HT1080 (cell line): ENCODE measurements around the gene ROR2. TPM values are rescaled to one million over a fixed set of nuclear protein-coding genes. Genes with fewer than 3 reads are reported as not detected.

Experiments used
- DNase-seq: peaks from one replicate; pipeline ENCODE4 v3.0.0-alpha.2; 2015; ENCODE audit warnings: low read depth
- total RNA-seq: library from RNA; depleted of rRNA; stranded (reverse); fragments of >200 nt; shearing (Covaris generic); gene quantifications from 2 replicates; pipeline ENCODE4 v1.2.3, GENCODE V29; 2014

ROR2 gene
- total RNA-seq, 1 experiment from 2014 or later, result 0.29 TPM

DNA sequence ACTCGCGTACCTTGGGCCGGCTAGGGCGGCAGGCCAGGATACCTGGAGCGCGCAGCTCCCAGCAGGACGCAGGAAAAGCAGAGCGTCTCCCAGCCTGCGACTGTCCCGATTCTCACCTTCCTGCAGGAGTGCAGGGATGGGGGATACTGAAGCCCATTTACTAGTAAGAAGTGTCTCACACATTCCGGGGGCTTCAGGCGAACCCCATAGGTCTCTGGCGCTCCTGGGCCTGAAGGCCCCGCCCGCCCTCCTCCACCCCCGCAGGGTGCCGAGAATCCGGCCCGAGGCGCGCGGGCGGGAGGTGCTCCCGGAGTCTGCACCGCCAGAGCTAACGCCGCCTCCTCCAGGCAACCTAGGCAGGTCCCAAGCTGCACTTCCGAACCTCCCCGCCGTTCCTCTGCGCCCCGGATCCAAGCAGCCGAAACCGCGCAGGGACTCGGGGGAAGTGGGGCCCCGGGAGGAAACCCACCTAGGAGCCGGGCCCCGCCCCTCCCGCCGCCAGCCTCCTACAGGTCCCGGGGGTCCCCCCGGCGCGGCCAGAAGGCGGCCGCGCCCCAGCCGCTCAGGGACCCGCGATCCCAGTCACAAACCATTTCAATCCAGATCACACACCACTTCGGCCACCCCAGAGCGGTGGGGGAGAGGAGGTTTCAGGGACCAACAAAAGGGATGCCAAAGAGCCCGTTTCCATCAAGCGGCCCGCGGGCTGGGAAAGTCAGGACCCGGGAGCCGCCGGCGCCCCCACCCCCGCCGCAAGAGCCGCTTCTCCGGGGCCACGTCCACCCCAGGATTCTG is 1.2 kb downstream of the ROR2 start:
- no peak for DNase-seq

DNA sequence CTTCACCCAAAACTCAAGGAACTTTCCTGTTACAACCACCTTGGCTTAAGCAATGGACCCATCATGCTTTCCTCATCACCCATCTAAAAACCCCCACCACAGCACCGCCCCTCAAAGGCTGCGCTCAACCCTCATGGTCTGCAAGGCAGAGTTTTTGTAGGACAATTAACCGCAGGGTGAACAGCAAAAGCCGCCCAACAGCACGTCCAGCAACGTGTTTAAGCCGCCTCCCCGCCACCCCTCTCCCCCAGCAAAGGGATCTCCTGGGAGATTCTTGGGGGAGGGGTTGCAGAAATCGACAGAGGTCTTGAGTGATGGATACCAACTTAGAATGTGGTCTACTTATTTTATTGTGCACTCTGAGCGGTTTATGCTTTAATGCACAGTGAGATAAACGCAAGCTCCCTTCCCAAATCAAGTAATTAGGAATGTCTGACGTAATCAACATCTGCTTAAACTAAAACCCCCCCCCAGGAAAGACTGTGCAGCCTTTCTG is 1.9 kb downstream of the ROR2 start:
- DNase-seq, result no peak

DNA sequence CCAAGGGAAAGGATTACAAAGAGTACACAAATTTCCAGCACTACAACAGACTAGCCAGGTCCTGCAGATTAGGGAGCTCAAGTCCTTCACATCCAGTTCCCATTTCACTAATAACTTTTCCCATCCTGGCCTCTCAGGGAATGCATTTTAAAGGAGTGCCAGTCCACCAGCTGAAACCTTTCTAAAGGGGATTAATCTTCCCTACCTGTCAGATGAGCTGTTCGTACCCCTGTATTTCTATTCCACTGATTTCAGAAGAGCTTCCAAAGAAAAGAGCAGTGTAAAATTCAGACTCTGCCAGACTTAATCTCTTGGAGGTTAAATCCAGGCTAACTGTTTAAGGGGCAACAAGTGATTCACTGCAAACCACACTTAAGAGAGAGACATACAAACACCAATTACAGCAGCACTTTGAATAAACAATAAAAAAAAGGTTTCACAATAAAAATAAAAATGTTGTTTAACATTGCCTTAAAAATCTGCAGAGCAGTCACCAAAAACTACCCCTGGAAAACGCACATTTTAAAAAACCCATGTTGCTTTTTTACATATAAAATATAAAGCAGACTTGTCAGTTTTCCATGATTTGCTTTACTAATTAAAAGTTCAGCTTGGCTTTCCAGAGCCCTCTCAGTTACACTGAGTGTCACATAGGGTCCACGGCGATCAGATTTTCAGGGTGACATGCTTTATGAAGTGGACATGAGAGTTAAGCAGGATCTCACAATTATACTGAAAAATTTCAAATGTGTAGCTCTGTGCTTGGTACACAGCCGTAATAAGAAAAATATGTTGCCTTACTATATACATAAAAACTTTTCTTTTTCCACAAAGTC is 3.2 kb downstream of the ROR2 start:
- no peak for DNase-seq

DNA sequence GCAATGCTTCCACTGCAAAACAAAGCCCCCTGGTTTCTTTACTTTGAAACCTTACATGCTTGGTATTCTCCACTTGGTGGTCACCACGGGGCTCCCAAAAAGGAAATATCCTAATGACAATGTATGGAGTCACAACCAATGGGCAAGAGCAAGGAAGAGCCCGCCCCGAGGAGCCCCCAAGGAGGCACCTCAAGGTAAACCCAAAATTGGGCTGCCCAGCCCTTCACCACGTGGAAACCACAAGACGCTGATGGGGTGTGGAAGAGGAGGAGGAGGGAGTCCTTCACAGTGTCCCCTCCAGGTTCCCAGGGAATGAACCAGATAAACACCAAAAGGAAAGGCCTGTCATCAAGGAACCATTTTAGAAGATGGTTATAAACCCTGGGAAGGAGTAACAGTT is 3.8 kb downstream of the ROR2 start:
- no peak for DNase-seq

DNA sequence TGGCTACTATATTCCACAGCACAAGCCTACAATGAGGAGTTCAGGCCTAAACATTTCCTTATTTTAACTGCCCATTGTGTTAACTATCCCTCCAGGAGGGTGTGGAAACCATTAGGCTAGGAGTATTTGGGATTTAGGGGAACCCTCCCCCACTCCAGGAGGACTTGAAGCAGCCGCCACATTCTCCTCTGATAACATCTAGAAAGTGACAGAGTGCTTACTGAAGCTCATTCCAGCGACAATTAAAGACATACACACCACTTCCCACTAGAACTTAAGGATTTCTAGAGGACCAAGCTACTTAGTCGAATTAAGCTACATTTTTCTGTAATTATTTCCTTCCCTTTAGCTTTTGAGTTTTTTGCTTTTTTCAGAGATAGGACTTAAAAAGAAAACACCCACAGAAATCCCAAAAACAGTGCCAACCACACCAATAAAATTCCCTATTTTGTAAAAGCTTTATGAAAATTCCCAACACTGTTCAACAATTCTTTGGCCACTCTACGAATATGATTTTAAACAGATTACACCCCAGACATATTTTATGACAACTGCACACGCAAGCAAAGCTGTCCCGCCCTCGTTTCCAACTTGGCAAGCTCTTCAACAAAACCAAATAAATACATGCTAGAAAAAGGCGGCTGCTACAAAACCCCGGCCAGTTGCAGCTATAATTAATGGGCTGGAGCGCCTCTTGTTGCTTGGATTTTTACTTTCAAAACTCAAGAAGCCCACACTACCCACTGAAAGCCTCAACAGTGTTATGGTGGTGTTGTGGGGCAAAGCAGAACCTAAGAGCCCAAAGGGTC is 4.5 kb downstream of the ROR2 start:
- no peak for DNase-seq

DNA sequence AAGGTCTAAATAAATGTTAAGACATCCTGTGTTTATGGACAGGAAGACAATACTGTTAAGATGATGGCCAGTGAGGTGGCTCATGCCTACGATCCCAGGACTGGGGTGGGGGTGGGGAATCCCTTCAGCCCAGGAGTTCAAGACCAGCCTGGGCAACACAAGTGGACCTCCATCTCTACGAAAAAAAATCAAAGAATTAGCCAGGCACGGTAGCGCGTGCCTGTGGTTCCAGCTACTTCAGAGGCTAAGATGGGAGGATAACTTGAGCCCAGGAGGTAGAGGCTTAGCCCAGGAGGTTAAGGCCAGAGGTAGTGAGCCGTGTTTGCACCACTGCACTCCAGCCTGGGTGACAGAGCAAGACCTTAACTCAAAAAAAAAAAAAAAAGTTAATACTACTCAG is 5.3 kb downstream of the ROR2 start:
- no peak for DNase-seq

GRCh38 chr9:91943478-91944470 is 6.3 kb downstream of the ROR2 start:
- no peak for DNase-seq

GRCh38 chr9:91942201-91942600 is 7.8 kb downstream of the ROR2 start:
- no peak for DNase-seq

GRCh38 chr9:91939978-91940377 is 10.1 kb downstream of the ROR2 start:
- no peak for DNase-seq

DNA sequence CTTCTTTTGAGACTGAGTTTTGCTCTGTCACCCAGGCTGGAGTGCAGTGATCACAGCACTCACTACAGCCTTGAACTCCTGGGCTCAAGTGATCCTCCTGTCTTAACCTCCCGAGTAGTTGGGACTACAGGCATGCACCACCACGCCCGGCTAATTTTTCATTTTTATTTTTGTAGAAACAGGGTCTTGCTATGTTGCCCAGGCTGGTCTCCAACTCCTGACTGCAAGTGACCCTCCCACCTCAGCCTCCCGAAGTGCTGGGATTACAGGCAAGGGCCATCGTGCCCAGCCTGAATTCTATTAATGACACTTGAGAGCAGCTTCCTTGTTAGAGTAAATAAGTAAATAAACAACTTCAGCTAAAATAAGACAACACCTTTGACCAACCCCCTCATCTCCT is 12.3 kb downstream of the ROR2 start:
- DNase-seq, result no peak

GRCh38 chr9:91937056-91937455 is 13.0 kb downstream of the ROR2 start:
- no peak for DNase-seq

DNA sequence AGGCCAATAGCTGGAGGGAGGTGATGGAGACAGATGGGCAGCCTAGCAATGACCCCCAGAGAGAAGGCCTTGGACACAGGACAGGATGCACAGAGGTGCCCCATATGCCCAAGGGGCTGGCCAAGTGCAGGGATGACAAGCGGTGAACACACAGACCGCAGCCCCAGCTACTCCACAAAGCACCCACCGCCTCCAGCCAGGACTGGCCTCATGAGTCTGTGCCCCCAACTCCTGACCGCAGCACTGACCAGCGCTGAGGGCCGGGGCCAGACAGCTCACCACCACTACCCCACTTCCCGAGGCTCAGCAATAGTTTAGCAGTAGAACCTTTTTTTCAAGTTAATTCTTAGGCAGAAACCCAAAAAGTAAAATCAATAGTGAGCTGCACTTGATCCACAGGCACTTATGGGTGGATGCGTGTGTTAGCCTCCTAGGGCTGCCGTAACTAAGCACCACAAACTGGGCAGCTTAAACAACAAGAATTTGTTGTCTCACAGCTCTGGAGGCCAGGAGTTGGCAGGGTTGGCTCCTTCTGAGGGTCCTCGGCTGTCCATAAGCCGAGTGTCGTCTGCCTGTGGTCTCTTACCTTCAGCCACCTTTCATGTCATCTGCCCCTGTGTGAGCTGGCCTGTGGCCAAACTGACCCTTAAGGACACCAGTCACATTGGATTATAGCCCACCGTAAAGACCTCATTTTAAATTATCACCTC is 14.1 kb downstream of the ROR2 start:
- DNase-seq, result no peak

GRCh38 chr9:91935066-91935749 is 14.8 kb downstream of the ROR2 start:
- no peak for DNase-seq

DNA sequence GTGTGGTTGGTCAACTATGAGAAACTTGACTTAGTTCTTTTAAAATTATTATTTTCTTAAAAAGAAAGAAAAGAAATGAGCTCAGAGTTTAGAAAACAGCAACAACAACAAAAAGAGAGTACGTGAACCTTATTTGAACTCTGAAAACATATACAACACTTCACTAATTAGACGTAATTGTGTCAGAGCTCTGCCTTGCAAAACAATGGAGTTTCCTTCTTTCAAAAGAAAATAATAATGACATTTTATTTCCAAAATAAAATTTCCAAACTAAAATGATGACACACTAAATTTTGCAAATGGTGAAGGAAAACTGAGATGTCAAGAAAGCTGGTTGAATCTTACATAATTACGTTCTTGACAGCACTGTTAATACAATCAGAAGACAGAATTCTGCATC is 15.4 kb downstream of the ROR2 start:
- DNase-seq, result no peak

DNA sequence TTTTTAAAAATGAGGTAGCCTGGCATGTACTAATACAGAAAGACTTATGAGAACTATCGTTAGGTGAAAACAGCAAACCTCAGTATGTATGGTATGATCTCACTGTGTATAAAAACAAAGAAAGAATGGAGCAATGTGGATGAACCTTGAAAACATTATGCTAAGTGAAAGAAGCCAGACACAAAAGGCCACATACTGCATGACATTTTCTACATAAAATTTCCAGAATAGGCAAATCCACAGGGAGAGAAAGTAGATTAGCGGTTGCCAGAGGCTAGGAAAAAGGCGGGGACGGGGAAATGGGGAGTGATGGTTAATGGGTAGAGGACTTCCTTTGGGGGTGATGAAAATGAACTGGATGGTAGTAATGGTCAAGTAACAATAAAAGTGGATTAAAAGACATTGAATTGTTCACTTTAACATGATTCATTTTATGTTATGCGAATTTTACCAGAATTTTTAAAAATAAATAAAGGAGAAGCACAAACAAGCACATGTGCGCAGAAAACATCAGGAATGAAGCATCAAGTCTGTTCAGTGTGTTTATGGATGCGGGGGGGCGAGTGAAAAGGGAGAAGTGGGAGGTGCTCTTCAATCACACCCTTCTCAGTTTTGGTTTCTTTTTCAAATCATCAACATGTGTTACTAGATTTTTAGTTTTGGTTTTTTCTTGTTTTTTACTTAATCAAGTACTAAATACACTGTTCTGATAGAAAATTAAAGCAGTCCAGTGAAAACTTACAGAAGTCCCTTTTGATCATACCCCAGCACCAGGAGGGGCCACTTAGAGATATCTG is 16.3 kb downstream of the ROR2 start:
- no peak for DNase-seq

- DNase-seq, result no peak
Observed at GRCh38 chr9:91930475-91930874, 19.6 kb downstream of the ROR2 start.

DNA sequence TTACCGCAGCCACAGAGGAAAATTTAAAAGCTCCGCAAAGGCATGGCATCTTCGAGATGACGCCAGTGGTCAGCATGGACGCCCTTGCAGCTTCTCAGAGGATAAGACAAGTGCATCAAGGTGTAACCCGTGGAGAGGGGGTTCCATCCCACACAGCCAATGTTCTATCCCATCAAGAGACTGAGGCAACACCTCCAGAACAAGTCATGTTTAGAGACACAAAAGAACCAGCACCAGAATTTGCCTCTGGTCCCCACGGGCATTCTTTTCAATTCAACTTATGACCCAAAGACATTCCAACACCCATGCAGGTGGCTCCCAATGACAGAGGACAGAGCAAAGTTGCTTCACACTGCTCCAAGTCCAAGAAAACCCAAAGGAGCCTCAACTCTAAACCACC is 20.7 kb downstream of the ROR2 start:
- no peak for DNase-seq

DNA sequence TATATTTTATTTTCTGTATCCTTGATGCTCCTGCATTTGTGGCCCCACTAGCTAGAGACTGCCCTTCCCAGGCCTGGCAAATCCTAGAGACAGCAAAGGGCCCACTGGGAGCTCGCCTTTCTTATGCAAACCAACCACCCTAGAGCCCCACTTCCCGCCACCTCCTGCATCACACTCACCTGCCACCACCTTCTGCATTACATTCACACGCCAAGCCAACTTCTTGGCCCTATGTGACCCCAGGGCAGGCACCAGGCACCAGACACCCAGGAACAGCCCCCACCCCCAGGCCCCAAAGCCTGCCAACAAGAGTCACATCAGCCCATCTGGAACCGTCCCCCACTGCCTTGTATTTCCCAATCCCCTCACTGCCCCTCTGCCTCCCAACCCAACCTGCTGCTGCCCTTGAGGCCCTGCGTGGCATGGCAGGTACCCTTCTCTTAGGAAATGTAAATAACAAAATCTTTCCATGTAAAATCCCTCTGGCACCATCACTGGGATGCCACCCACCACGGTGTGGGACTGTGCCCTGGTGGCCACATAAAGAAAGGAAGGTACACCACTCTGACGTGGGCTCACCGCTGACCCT is 22.0 kb downstream of the ROR2 start:
- no peak for DNase-seq
